ENCODE measurements around the gene PLAAT2. TPM values are rescaled to one million over a fixed set of nuclear protein-coding genes. Genes with fewer than 3 reads are reported as not detected.

Gene PLAAT2
- total RNA-seq, 1 experiment from 2014 or later = 1.2 TPM

DNA sequence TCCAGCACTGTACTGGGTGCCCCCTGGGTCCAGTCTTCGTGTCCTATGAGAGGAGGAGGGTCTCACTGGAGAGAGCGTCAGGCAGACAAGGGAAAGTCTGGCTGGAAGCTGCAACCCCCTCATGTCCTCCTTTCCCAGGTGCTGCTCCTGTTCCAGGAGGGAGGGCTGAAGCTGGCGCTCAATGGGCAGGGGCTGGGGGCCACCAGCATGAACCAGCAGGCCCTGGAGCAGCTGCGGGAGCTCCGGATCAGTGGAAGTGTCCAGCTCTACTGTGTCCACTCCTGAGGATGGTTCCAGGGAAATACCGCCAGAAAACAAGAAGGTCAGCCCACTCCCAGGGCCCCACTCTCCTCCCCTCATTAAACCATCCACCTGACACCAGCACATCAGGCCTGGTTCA lies 47.1 kb downstream of the PLAAT2 start:
- no peak overlapping the region for H3K27ac Mint-ChIP-seq (ENCODE audit: unreplicated experiment)
- no peak overlapping the region for H3K4me3 ChIP-seq (ENCODE audit: low read depth, low read length)
- no TSS peak for BruUV-seq (replicated peaks)
- ChIA-PET POLR2A (no interaction called here), CTCF (interaction anchor here (0.6 to 1.2 kb wide), 2 partner anchors 25 to 140 kb away, joined by 3 to 4 read pairs; no protein-coding TSS in a partner anchor)
- TF ChIP-seq, protein P1, sequence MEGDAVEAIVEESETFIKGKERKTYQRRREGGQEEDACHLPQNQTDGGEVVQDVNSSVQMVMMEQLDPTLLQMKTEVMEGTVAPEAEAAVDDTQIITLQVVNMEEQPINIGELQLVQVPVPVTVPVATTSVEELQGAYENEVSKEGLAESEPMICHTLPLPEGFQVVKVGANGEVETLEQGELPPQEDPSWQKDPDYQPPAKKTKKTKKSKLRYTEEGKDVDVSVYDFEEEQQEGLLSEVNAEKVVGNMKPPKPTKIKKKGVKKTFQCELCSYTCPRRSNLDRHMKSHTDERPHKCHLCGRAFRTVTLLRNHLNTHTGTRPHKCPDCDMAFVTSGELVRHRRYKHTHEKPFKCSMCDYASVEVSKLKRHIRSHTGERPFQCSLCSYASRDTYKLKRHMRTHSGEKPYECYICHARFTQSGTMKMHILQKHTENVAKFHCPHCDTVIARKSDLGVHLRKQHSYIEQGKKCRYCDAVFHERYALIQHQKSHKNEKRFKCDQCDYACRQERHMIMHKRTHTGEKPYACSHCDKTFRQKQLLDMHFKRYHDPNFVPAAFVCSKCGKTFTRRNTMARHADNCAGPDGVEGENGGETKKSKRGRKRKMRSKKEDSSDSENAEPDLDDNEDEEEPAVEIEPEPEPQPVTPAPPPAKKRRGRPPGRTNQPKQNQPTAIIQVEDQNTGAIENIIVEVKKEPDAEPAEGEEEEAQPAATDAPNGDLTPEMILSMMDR (IDR thresholded peaks at IDR 0.05; ENCODE audit: insufficient read depth in 1 of 2, low read depth in 1 of 2, low read length in 1 of 2, severe bottlenecking in 1 of 2, unreplicated experiment in 1 of 2) = no peak
- no peak for DNase-seq
- no peaks in the 10 kb centered on the region for H3K36me3 ChIP-seq (ENCODE audit: control insufficient read depth, insufficient read depth, low read length)
- peaks cover 15% of the 10 kb centered on the region for H3K4me1 ChIP-seq
- no peaks in the 10 kb centered on the region for H3K4me1 Mint-ChIP-seq (ENCODE audit: low read depth, unreplicated experiment)
- H3K27me3 ChIP-seq (replicated peaks; ENCODE audit: control insufficient read depth, insufficient read depth, low read length) = no peaks in the 10 kb centered on the region
- no peaks in the 10 kb centered on the region for H3K27me3 Mint-ChIP-seq (ENCODE audit: insufficient read depth, unreplicated experiment)
- peaks cover 6% of the 10 kb centered on the region; the same call in 1 of the 2 replicates for H3K9me3 ChIP-seq
- intact Hi-C loops (cut with micrococcal nuclease; ENCODE audit: unreplicated experiment) = no loop called here
- no peaks in the 10 kb centered on the region for H3K36me3 Mint-ChIP-seq (ENCODE audit: insufficient read depth, unreplicated experiment)
- H3K9me3 Mint-ChIP-seq (ENCODE audit: unreplicated experiment) = peaks cover 19% of the 10 kb centered on the region
- no peak overlapping the region for H3K4me3 Mint-ChIP-seq (ENCODE audit: unreplicated experiment)

DNA sequence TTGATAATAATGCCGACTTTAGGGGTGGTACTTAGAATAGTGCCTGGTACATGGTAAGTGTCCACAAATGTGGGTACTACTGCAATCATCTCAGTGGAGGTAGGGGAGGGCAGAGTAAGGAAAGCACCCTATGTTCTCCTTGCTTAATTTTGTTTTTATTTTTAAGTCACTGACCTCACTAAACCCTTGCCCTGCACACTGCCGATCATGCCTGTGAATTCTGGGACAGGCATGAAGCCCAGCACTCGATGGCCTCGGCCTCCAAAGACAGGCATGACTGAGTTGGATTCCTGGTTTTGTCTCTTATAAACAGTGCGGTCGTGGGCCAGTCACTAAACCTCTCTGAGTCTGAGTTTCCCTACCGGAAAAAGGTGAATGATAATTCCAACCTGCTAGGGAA lies 50.4 kb downstream of the PLAAT2 start:
- POLR2A ChIA-PET = no interaction called here
- intact Hi-C loops (cut with micrococcal nuclease; ENCODE audit: unreplicated experiment) = no loop called here
- H3K4me1 Mint-ChIP-seq (ENCODE audit: low read depth, unreplicated experiment) = no peaks in the 10 kb centered on the region
- H3K9me3 Mint-ChIP-seq (ENCODE audit: unreplicated experiment) = no peaks in the 10 kb centered on the region
- Histone ChIP-seq H3K4me3 (ENCODE audit: low read depth, low read length) (no peak overlapping the region), H3K27me3 (replicated peaks; ENCODE audit: control insufficient read depth, insufficient read depth, low read length) (no peaks in the 10 kb centered on the region), H3K9me3 (no peaks in the 10 kb centered on the region), H3K4me1 (peaks cover 10% of the 10 kb centered on the region), H3K36me3 (ENCODE audit: control insufficient read depth, insufficient read depth, low read length) (no peaks in the 10 kb centered on the region)
- no peaks in the 10 kb centered on the region for H3K36me3 Mint-ChIP-seq (ENCODE audit: insufficient read depth, unreplicated experiment)
- TF ChIP-seq, protein P1 (IDR thresholded peaks at IDR 0.05; ENCODE audit: insufficient read depth in 1 of 2, low read depth in 1 of 2, low read length in 1 of 2, severe bottlenecking in 1 of 2, unreplicated experiment in 1 of 2) = no peak
- no TSS peak for BruUV-seq (replicated peaks)
- H3K4me3 Mint-ChIP-seq (ENCODE audit: unreplicated experiment) = no peak overlapping the region
- no peak for DNase-seq
- H3K27ac Mint-ChIP-seq (ENCODE audit: unreplicated experiment) = no peak overlapping the region
- no peaks in the 10 kb centered on the region for H3K27me3 Mint-ChIP-seq (ENCODE audit: insufficient read depth, unreplicated experiment)
- CTCF ChIA-PET = interaction anchor here (0.7 kb wide), 1 partner anchor 33 kb away, joined by 4 read pairs; no protein-coding TSS in a partner anchor

DNA sequence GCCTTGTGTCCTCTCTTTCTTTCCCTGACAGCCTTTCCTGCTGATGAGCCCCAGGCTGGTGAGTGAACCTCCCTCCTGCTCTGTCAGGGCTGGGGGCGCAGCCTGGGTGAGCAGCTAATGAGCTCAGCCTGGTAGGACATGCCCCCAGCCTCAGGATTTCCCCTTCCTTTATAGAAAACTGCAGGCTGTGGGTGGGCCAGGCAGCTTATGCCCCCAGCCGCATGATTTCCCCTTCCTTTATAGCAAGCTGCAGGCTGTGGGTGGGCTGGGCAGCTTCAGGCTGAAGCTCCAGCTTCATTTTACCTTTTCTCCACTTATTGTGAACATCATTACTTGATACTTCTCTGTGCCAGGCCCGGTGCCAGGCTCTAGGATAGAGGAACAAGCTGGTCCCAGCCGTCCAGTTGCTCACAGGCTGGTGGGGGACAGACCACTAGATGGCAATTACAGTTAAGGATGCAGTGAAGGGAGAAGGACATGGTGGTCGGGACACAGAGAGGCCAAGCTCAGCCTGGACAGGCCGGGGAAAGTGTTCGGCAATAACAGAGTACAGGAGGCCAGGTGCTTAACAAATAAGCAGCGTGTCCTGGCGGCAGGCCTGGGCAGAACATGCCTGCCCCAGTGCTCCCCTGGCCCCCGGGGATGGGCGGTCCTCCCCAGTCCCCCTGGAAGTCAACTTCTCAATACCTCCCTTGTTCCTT lies 52.0 kb downstream of the PLAAT2 start:
- Mint-ChIP-seq H3K36me3 (ENCODE audit: insufficient read depth, unreplicated experiment) (no peaks in the 10 kb centered on the region), H3K4me1 (ENCODE audit: low read depth, unreplicated experiment) (no peaks in the 10 kb centered on the region), H3K4me3 (ENCODE audit: unreplicated experiment) (no peak overlapping the region), H3K9me3 (ENCODE audit: unreplicated experiment) (no peaks in the 10 kb centered on the region), H3K27ac (ENCODE audit: unreplicated experiment) (no peak overlapping the region), H3K27me3 (ENCODE audit: insufficient read depth, unreplicated experiment) (no peaks in the 10 kb centered on the region)
- no TSS peak for BruUV-seq (replicated peaks)
- POLR2A ChIA-PET = no interaction called here
- Histone ChIP-seq H3K4me1 (peaks cover 4% of the 10 kb centered on the region), H3K4me3 (ENCODE audit: low read depth, low read length) (no peak overlapping the region), H3K9me3 (no peaks in the 10 kb centered on the region), H3K27me3 (replicated peaks; ENCODE audit: control insufficient read depth, insufficient read depth, low read length) (no peaks in the 10 kb centered on the region), H3K36me3 (ENCODE audit: control insufficient read depth, insufficient read depth, low read length) (no peaks in the 10 kb centered on the region)
- intact Hi-C loops (cut with micrococcal nuclease; ENCODE audit: unreplicated experiment) = no loop called here
- TF ChIP-seq, protein P1 (IDR thresholded peaks at IDR 0.05; ENCODE audit: insufficient read depth in 1 of 2, low read depth in 1 of 2, low read length in 1 of 2, severe bottlenecking in 1 of 2, unreplicated experiment in 1 of 2) = no peak
- CTCF ChIA-PET = interaction anchor here (0.8 kb wide), 1 partner anchor 125 kb away, joined by 3 read pairs; no protein-coding TSS in a partner anchor
- no peak for DNase-seq

Measured in Caco-2 (cell line).